Stimulated activated CD8-positive, alpha-beta memory T cell treated with anti-CD3 and anti-CD28 coated beads, Interleukin-12 subunit alpha, Interleukin-12 subunit beta, amount 100 ng/mL, for 24 hours (primary cell): ENCODE results near the gene OTULIN.

Experiments
- DNase-seq: peaks from one replicate; pipeline ENCODE4 v3.0.0-alpha.2; 2020; ENCODE audit errors: extremely low read depth

Gene OTULIN

GRCh38 chr5:14696851-14697250 is 32.3 kb downstream of the OTULIN start:
- no peak for DNase-seq

GRCh38 chr5:14698495-14698894 is 34.0 kb downstream of the OTULIN start:
- no peak for DNase-seq

GRCh38 chr5:14699159-14699558 is 34.6 kb downstream of the OTULIN start:
- DNase-seq = no peak

- DNase-seq = no peak
Measured at GRCh38 chr5:14699807-14700400, 35.4 kb downstream of the OTULIN start.

GRCh38 chr5:14700478-14701436 is 36.2 kb downstream of the OTULIN start:
- no peak for DNase-seq

GRCh38 chr5:14701556-14701955 is 37.0 kb downstream of the OTULIN start:
- DNase-seq = no peak

GRCh38 chr5:14702238-14702839 is 37.8 kb downstream of the OTULIN start:
- no peak for DNase-seq

- no peak for DNase-seq
Measured at GRCh38 chr5:14705556-14705955, 41.0 kb downstream of the OTULIN start.

GRCh38 chr5:14706615-14707021 is 42.1 kb downstream of the OTULIN start:
- DNase-seq = no peak

GRCh38 chr5:14707811-14708390 is 43.4 kb downstream of the OTULIN start:
- DNase-seq = no peak

GRCh38 chr5:14708551-14708950 is 44.0 kb downstream of the OTULIN start:
- DNase-seq = no peak

- no peak for DNase-seq
Measured at GRCh38 chr5:14710313-14710994, 45.9 kb downstream of the OTULIN start.

- DNase-seq = no peak
Measured at GRCh38 chr5:14712131-14712530, 47.6 kb downstream of the OTULIN start.

GRCh38 chr5:14712666-14713065 is 48.1 kb downstream of the OTULIN start:
- DNase-seq = no peak

- no peak for DNase-seq
Measured at GRCh38 chr5:14713476-14714390, 49.2 kb downstream of the OTULIN start.

GRCh38 chr5:14714706-14715105 is 50.2 kb downstream of the OTULIN start:
- DNase-seq = no peak

GRCh38 chr5:14715481-14715880 is 51.0 kb downstream of the OTULIN start:
- no peak for DNase-seq

GRCh38 chr5:14716755-14717752 is 52.5 kb downstream of the OTULIN start:
- DNase-seq = no peak

- DNase-seq = no peak
Measured at GRCh38 chr5:14718778-14719177, 54.3 kb downstream of the OTULIN start.
